GM21825 (cell line): Measurements from ENCODE around the gene MAGEB17.

Source experiments
- ATAC-seq: cut with Tn5 transposase; IDR thresholded peaks from one replicate; pipeline ENCODE4 v1.9.1; 2021; ENCODE audit warnings: mild to moderate bottlenecking, moderate library complexity; ENCODE audit not compliant: unreplicated experiment

MAGEB17 gene

GRCh38 chrX:16205840-16206239 lies 38.6 kb downstream of the MAGEB17 start:
- ATAC-seq, result no peak

DNA sequence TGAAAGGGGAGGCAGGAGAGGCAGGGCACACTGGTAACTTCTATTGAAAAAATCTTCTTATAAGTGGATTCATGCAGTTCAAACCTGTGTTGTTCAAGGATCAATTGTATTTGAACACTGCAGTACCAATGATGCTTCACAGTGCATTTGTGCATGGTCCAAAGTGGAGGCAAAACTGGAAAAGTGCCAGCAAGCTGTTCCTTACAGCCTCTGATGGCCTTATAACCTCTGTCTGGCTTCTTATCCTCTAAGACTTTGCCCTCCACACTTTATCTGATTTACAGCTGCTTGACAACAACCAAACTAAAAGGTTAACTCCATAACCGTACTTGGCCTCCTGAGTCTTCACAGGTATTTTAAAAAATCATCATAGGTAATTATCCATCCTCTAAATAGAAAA lies 40.4 kb downstream of the MAGEB17 start:
- no peak for ATAC-seq

DNA sequence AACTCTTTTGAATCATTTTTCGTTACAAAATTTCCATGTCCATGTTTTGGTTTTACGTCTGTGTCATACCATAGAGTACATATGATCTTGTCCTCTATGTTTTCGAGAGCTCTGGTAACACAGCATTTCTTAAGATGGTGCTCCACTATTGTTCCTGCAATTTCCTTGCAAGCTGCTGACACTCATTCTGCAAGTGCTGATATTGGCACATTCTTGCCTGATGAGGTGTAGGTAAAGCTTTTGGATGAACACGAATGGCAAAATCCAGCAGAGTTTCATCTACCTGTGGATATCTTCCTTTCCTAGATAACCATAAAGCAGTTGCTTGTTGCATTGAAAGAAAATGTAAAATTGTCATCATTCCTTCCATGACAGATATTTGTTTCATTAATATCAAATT lies 41.3 kb downstream of the MAGEB17 start:
- ATAC-seq, result no peak

GRCh38 chrX:16210061-16210460 lies 42.8 kb downstream of the MAGEB17 start:
- no peak for ATAC-seq

GRCh38 chrX:16212024-16212423 lies 44.7 kb downstream of the MAGEB17 start:
- no peak for ATAC-seq

GRCh38 chrX:16212436-16212835 lies 45.2 kb downstream of the MAGEB17 start:
- no peak for ATAC-seq

- ATAC-seq, result no peak
Measured at GRCh38 chrX:16213961-16214360, 46.7 kb downstream of the MAGEB17 start.

- ATAC-seq, result no peak
Measured at GRCh38 chrX:16215660-16216059, 48.4 kb downstream of the MAGEB17 start.
